Mesenchymal stem cell (in vitro differentiated cells and primary cell): Measurements from ENCODE around the gene SPATA13.

ENCODE experiments used
- DNase-seq: peaks from one replicate; pipeline ENCODE4 v3.0.0-alpha.2; 2013
- H2AFZ ChIP-seq: one replicate; pipeline ENCODE4 v1.6.1; 2013; ENCODE audit warnings: low read depth, mild to moderate bottlenecking, control low read depth, inconsistent platforms, low read length, moderate library complexity
- H2AK5ac ChIP-seq: 2 replicates; pipeline ENCODE4 v1.6.1; 2013; ENCODE audit warnings: low read length, moderate library complexity, mild to moderate bottlenecking, inconsistent platforms; ENCODE audit not compliant: severe bottlenecking
- H2BK120ac ChIP-seq: one replicate; pipeline ENCODE4 v1.6.1; 2013; ENCODE audit warnings: low read depth, mild to moderate bottlenecking, inconsistent platforms, low read length, moderate library complexity
- H2BK12ac ChIP-seq, 2 experiments: one replicate each; pipeline ENCODE4 v1.6.1; 2013; ENCODE audit warnings: inconsistent platforms in 2 of 2, low read length in 2 of 2, mild to moderate bottlenecking in 2 of 2, moderate library complexity in 2 of 2, control low read depth in 1 of 2
- H2BK15ac ChIP-seq: one replicate; pipeline ENCODE4 v1.6.1; 2013; ENCODE audit warnings: mild to moderate bottlenecking, low read depth, inconsistent platforms; ENCODE audit not compliant: poor library complexity, severe bottlenecking
- H2BK5ac ChIP-seq: 2 replicates; pipeline ENCODE4 v1.6.1; 2013; ENCODE audit warnings: low read depth, mild to moderate bottlenecking, low read length, control low read depth, inconsistent platforms; ENCODE audit not compliant: poor library complexity, severe bottlenecking
- H3K14ac ChIP-seq, 2 experiments: one replicate each; pipeline ENCODE4 v1.6.1; 2013; ENCODE audit warnings: inconsistent platforms in 2 of 2, low read length in 2 of 2, control low read depth in 1 of 2, mild to moderate bottlenecking in 1 of 2, moderate library complexity in 1 of 2
- H3K18ac ChIP-seq, 2 experiments: one replicate each; pipeline ENCODE4 v1.6.1; 2013; ENCODE audit warnings: inconsistent platforms in 2 of 2, low read length in 2 of 2, control low read depth in 1 of 2, low read depth in 1 of 2, mild to moderate bottlenecking in 1 of 2
- H3K23ac ChIP-seq, 2 experiments: one replicate each; pipeline ENCODE4 v1.6.1; 2013; ENCODE audit warnings: inconsistent platforms in 2 of 2, low read length in 2 of 2, mild to moderate bottlenecking in 2 of 2, moderate library complexity in 2 of 2, control low read depth in 1 of 2
- H3K27ac ChIP-seq: 2 replicates; pipeline ENCODE4 v1.5.1; 2013; ENCODE audit warnings: mild to moderate bottlenecking, moderate library complexity, low read length, control low read depth, inconsistent platforms; ENCODE audit not compliant: poor library complexity, severe bottlenecking
- H3K27me3 ChIP-seq, 2 experiments: 2 replicates each; pipeline versions ENCODE4 v1.6.1 to v1.7.0; 2013; ENCODE audit warnings: low read length in 2 of 2, mild to moderate bottlenecking in 2 of 2, moderate library complexity in 2 of 2, control low read depth in 1 of 2, inconsistent platforms in 1 of 2; ENCODE audit not compliant: control insufficient read depth in 1 of 2, insufficient read depth in 1 of 2
- H3K36me3 ChIP-seq, 2 experiments: 2 replicates each; pipeline versions ENCODE4 v1.6.1 to v1.7.0; 2013; ENCODE audit warnings: low read length in 2 of 2, control low read depth in 1 of 2, inconsistent platforms in 1 of 2, low read depth in 1 of 2, mild to moderate bottlenecking in 1 of 2; ENCODE audit not compliant: insufficient read depth in 2 of 2, control insufficient read depth in 1 of 2
- H3K4ac ChIP-seq, 2 experiments: one replicate each; pipeline ENCODE4 v1.6.1; 2013; ENCODE audit warnings: inconsistent platforms in 2 of 2, low read length in 2 of 2, mild to moderate bottlenecking in 2 of 2, moderate library complexity in 2 of 2, control low read depth in 1 of 2, low read depth in 1 of 2
- H3K4me1 ChIP-seq: 2 replicates; pipeline ENCODE4 v1.6.1; 2013; ENCODE audit warnings: low read depth, low read length, control low read depth; ENCODE audit not compliant: control insufficient read depth, insufficient read depth
- H3K4me2 ChIP-seq: 2 replicates; pipeline ENCODE4 v1.6.1; 2013; ENCODE audit warnings: low read length, mild to moderate bottlenecking, inconsistent platforms; ENCODE audit not compliant: poor library complexity, severe bottlenecking
- H3K4me3 ChIP-seq, 2 experiments: 2 replicates each; pipeline versions ENCODE4 v1.5.1 to v1.7.0; 2013; ENCODE audit warnings: low read length in 2 of 2, mild to moderate bottlenecking in 2 of 2, control low read depth in 1 of 2, low read depth in 1 of 2; ENCODE audit not compliant: insufficient read depth in 1 of 2
- H3K79me1 ChIP-seq: replicated peaks from 2 replicates; pipeline ENCODE4 v1.6.1; 2013; ENCODE audit warnings: mild to moderate bottlenecking, control low read depth, low read length, inconsistent platforms; ENCODE audit not compliant: poor library complexity, severe bottlenecking
- H3K9ac ChIP-seq: 2 replicates; pipeline ENCODE4 v1.7.0; 2013; ENCODE audit warnings: mild to moderate bottlenecking, low read length, moderate library complexity
- H3K9me3 ChIP-seq: 2 replicates; pipeline ENCODE4 v1.7.0; 2013; ENCODE audit warnings: mild to moderate bottlenecking, low read length; ENCODE audit not compliant: control insufficient read depth
- H4K8ac ChIP-seq: one replicate; pipeline ENCODE4 v1.6.1; 2013; ENCODE audit warnings: inconsistent platforms, mild to moderate bottlenecking, low read length, moderate library complexity
- H4K91ac ChIP-seq: one replicate; pipeline ENCODE4 v1.6.1; 2013; ENCODE audit warnings: mild to moderate bottlenecking, low read length, inconsistent platforms
- WGBS: methylation state at CpG from one replicate; pipeline ENCODE4 v1.1.7; 2013; ENCODE audit warnings: mixed read lengths; 5-methylcytosine and 5-hydroxymethylcytosine counted together

The SPATA13 gene

DNA sequence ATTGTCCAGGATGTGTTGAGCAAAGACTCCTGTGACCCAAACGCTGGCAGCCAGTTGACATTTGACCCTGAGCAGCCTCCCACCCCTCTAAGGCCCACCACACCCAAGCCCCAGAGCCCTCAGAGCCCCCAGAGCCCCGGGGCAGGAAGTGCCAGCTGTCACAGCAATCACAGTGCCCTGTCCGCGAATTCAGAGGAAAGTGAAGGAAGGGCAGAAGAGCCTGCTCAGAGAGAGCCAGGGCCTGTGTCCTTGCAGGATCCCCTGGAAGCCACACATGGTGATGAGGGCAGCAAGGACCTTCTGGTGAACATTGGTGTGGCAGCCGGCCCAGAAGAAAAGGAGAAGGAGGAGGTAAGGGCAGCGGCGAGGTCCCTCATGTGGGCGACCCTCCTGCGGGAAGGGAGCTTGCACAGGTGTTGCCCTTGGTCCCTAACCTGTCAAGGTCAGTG is 63.7 kb downstream of the SPATA13 start:
- H3K9ac ChIP-seq = no peak overlapping the region
- H2BK12ac ChIP-seq = no peak overlapping the region
- H3K27ac ChIP-seq = no peak overlapping the region
- peaks cover 4% of the 10 kb centered on the region for H3K4me1 ChIP-seq
- H2BK5ac ChIP-seq = no peak overlapping the region
- no peak overlapping the region for H3K4ac ChIP-seq
- no peak overlapping the region for H3K14ac ChIP-seq
- no peak overlapping the region for H4K8ac ChIP-seq
- H3K4me2 ChIP-seq = no peak overlapping the region
- no peak overlapping the region for H2AK5ac ChIP-seq
- H3K23ac ChIP-seq = no peak overlapping the region
- no peaks in the 10 kb centered on the region for H3K9me3 ChIP-seq
- H4K91ac ChIP-seq = no peak overlapping the region
- no peak overlapping the region for H2AFZ ChIP-seq
- no peaks in the 10 kb centered on the region for H3K27me3 ChIP-seq
- H3K36me3 ChIP-seq = peaks cover 3 to 18% of the 10 kb centered on the region in 2 experiments
- no peak overlapping the region for H3K18ac ChIP-seq
- H2BK120ac ChIP-seq = no peak overlapping the region
- WGBS = 91% methylated on average over 8 of the region's 9 CpGs
- DNase-seq = no peak
- H3K4me3 ChIP-seq = no peak overlapping the region
- no peak overlapping the region for H2BK15ac ChIP-seq
- peaks cover 7% of the 10 kb centered on the region for H3K79me1 ChIP-seq

DNA sequence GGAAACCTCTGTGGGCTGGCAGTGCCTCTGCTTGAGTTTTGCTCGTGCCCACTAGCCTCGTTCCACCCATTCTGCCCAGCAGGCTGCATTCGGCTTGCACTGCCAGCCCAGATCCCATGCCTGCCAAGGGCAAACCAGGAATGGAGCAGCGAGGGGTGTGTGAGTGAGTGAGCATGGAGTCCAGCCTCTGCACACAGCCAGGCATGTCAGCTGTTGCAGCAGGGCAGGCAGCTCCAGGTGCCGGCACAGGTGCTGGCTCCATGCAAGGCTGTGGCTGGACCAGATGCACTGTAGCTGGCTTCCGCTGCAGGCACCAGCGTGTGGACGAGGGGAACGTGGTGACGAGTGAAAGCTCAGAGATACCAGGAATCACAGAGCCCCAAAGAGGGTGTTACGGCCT is 64.5 kb downstream of the SPATA13 start:
- Histone ChIP-seq H3K4me2 (no peak overlapping the region), H2BK120ac (no peak overlapping the region), H3K9me3 (no peaks in the 10 kb centered on the region), H3K4me1 (peaks cover 4% of the 10 kb centered on the region), H2BK12ac (no peak overlapping the region), H3K14ac (no peak overlapping the region), H3K27ac (no peak overlapping the region), H2AFZ (no peak overlapping the region), H3K4me3 (no peak overlapping the region), H3K18ac (no peak overlapping the region), H2BK15ac (no peak overlapping the region), H4K8ac (no peak overlapping the region), H3K23ac (no peak overlapping the region), H3K36me3 (peaks cover 3 to 18% of the 10 kb centered on the region in 2 experiments), H4K91ac (no peak overlapping the region), H3K4ac (no peak overlapping the region), H3K9ac (no peak overlapping the region), H3K27me3 (no peaks in the 10 kb centered on the region), H2BK5ac (no peak overlapping the region), H2AK5ac (no peak overlapping the region), H3K79me1 (peaks cover 8% of the 10 kb centered on the region)
- WGBS = 95% methylated on average over 11 of the region's 11 CpGs
- DNase-seq = no peak

DNA sequence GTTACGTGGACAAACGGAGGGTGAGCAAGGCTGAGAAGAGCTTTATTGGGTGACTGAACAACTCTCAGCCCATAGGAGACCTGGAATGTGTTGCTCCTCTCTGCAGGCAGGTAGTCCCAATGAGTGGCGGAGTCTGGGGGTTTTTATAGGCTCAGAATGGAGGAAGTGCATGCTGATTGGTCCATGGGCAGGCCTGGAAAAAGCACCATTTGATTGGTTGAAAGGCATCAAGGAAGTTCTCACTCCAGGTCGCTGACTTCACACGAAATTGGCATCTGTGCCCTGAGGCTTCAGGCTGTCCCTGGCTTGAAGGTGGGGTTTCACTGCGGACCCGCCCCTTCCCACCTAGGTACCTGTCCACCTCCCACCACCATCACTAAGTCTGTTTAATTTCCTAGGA is 65.4 kb downstream of the SPATA13 start:
- Histone ChIP-seq H3K27me3 (no peaks in the 10 kb centered on the region), H3K4me3 (no peak overlapping the region)

DNA sequence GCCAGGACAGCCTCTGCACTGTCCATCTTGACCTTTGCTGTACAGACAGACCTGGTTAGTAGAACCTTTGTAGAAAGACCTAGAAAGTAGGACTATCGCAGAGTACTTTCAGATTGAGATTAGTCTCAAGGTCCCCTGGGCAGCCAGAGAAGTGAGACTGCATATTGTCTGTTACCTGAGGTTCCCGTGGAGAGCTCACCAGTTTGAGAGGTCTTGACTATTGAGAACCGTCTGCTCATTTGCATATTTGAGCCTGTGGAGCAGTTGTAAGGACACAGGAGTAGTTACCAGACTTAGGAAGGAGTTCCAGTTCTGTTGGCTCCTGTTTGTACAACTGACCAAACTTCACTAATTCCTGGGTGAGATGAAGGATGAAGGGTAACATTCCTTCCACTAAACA is 66.2 kb downstream of the SPATA13 start:
- Histone ChIP-seq H2BK5ac (no peak overlapping the region), H2BK15ac (no peak overlapping the region), H4K8ac (no peak overlapping the region), H3K4me3 (no peak overlapping the region), H3K79me1 (peaks cover 17% of the 10 kb centered on the region), H3K18ac (no peak overlapping the region), H3K9me3 (no peaks in the 10 kb centered on the region), H4K91ac (no peak overlapping the region), H3K27me3 (no peaks in the 10 kb centered on the region), H3K23ac (no peak overlapping the region), H3K4ac (no peak overlapping the region), H2AFZ (no peak overlapping the region), H3K36me3 (peaks cover 3 to 18% of the 10 kb centered on the region in 2 experiments), H3K27ac (no peak overlapping the region), H3K4me1 (peaks cover 4% of the 10 kb centered on the region), H3K14ac (no peak overlapping the region), H3K9ac (no peak overlapping the region), H2BK120ac (no peak overlapping the region), H2AK5ac (no peak overlapping the region), H2BK12ac (no peak overlapping the region), H3K4me2 (no peak overlapping the region)
- DNase-seq = no peak
- 73% methylated on average over 3 of the region's 3 CpGs for WGBS

More for the DNA sequence above, 65.4 kb downstream of the SPATA13 start:
- Histone ChIP-seq H4K91ac (no peak overlapping the region), H3K18ac (no peak overlapping the region), H2BK12ac (no peak overlapping the region), H2BK15ac (no peak overlapping the region), H3K79me1 (peaks cover 16% of the 10 kb centered on the region), H3K27ac (no peak overlapping the region), H2AFZ (no peak overlapping the region), H3K4me2 (no peak overlapping the region), H3K9ac (no peak overlapping the region), H4K8ac (no peak overlapping the region), H2BK5ac (no peak overlapping the region), H3K4me1 (peaks cover 4% of the 10 kb centered on the region), H3K14ac (no peak overlapping the region), H3K36me3 (peaks cover 3 to 18% of the 10 kb centered on the region in 2 experiments), H2BK120ac (no peak overlapping the region), H3K9me3 (no peaks in the 10 kb centered on the region), H3K4ac (no peak overlapping the region), H2AK5ac (no peak overlapping the region), H3K23ac (no peak overlapping the region)
- DNase-seq = no peak
- WGBS = 86% methylated on average over 5 of the region's 7 CpGs
